Esophagus squamous epithelium (tissue), 5 donors: ENCODE measurements around the gene ANKS1B. TPM values are rescaled to one million over a fixed set of nuclear protein-coding genes. Genes with fewer than 3 reads are reported as not detected.

Source experiments
- DNase-seq: peaks from one replicate; lab custom pipeline; 2025; lab: John Stamatoyannopoulos, UW
- H3K27ac ChIP-seq, 4 donors: fragments of 200-600 bp; sonication (generic); one replicate each; pipeline ENCODE4 v1.5.1; 2016 to 2019; ENCODE audit warnings: mild to moderate bottlenecking in 1 of 4
- H3K27me3 ChIP-seq, 4 donors: fragments of 200-600 bp; sonication (generic); 1 replicate in 3 of 4; 2 replicates in 1 of 4; pipeline versions ENCODE4 v1.5.1 to v1.6.0; 2017 to 2021; ENCODE audit warnings: antibody characterized with exemption in 1 of 4
- H3K36me3 ChIP-seq, 3 donors: fragments of 200-600 bp; sonication (generic); one replicate each; pipeline ENCODE4 v1.5.1; 2016 to 2019
- H3K4me1 ChIP-seq, 3 donors: fragments of 200-600 bp; sonication (generic); one replicate each; pipeline ENCODE4 v1.5.1; 2017 to 2019
- H3K4me3 ChIP-seq, 4 donors: fragments of 200-600 bp; sonication (generic); 1 replicate in 3 of 4; 2 replicates in 1 of 4; pipeline ENCODE4 v1.5.1; 2016 to 2019; ENCODE audit warnings: mild to moderate bottlenecking in 2 of 4, moderate library complexity in 1 of 4
- H3K9me3 ChIP-seq, 3 donors: fragments of 200-600 bp; sonication (generic); one replicate each; pipeline ENCODE4 v1.5.1; 2016 to 2019
- CTCF ChIP-seq, 6 experiments: fragments of 450-650 bp in 4 of 6; fragments of 200-600 bp in 2 of 6; sonication (generic) in 2 of 6; IDR thresholded peaks; one replicate each; pipeline ENCODE4 v1.5.1; 2016 to 2019; ENCODE audit warnings: antibody characterized with exemption in 6 of 6, mild to moderate bottlenecking in 4 of 6, moderate library complexity in 4 of 6
- POLR2A ChIP-seq, 4 donors: fragments of 450-650 bp; IDR thresholded peaks; one replicate each; pipeline ENCODE4 v1.6.1; 2017; ENCODE audit warnings: antibody characterized with exemption in 4 of 4, mild to moderate bottlenecking in 4 of 4, moderate library complexity in 3 of 4
- WGBS, 2 donors: methylation state at CpG; one replicate each; pipeline ENCODE4 v1.1.5; 2018; 5-methylcytosine and 5-hydroxymethylcytosine counted together
- intact Hi-C: fragments of 100-400 bp; cut with DNase I; formaldehyde crosslinking; loops from one replicate; pipeline ENCODE4 v1.15.0; 2022
- total RNA-seq, 4 donors: library from RNA; depleted of rRNA; stranded (reverse); fragments of >200 nt; gene quantifications; one replicate each; pipeline ENCODE4 v1.1.0, GENCODE V29; 2016
- donor health status: DM: yes; HTN: yes; CAD: no.

ANKS1B gene
- total RNA-seq, 4 donors from 2014 or later = 1.6 to 15.8 (median 8.1) TPM

- WGBS, 2 donors = 46 to 66% methylated on average over 3 to 4 of the region's 5 CpGs
- H3K36me3 ChIP-seq = no peaks in the 10 kb centered on the region
- no peaks in the 10 kb centered on the region for H3K9me3 ChIP-seq
- DNase-seq = no peak
- H3K27ac ChIP-seq = no peak overlapping the region
- H3K4me3 ChIP-seq = no peak overlapping the region
- no peaks in the 10 kb centered on the region for H3K4me1 ChIP-seq
- intact Hi-C loops = no loop called here
- no peaks in the 10 kb centered on the region for H3K27me3 ChIP-seq
- TF ChIP-seq POLR2A (IDR thresholded peaks at IDR 0.05) (no peak), CTCF (IDR thresholded peaks at IDR 0.05) (no peak)
Measured at GRCh38 chr12:98754095-98754494, 1230.6 kb downstream of the ANKS1B start.

GRCh38 chr12:98752726-98753125 is 1232.0 kb downstream of the ANKS1B start:
- H3K4me1 ChIP-seq = no peaks in the 10 kb centered on the region
- intact Hi-C loops = no loop called here
- H3K36me3 ChIP-seq = no peaks in the 10 kb centered on the region
- H3K4me3 ChIP-seq = no peak overlapping the region
- H3K27ac ChIP-seq = no peak overlapping the region
- no peaks in the 10 kb centered on the region for H3K27me3 ChIP-seq
- no peak for DNase-seq
- H3K9me3 ChIP-seq = no peaks in the 10 kb centered on the region
- 59 to 86% methylated on average over 5 of the region's 5 CpGs for WGBS, 2 donors
- TF ChIP-seq POLR2A (IDR thresholded peaks at IDR 0.05) (no peak), CTCF (IDR thresholded peaks at IDR 0.05) (no peak)

DNA sequence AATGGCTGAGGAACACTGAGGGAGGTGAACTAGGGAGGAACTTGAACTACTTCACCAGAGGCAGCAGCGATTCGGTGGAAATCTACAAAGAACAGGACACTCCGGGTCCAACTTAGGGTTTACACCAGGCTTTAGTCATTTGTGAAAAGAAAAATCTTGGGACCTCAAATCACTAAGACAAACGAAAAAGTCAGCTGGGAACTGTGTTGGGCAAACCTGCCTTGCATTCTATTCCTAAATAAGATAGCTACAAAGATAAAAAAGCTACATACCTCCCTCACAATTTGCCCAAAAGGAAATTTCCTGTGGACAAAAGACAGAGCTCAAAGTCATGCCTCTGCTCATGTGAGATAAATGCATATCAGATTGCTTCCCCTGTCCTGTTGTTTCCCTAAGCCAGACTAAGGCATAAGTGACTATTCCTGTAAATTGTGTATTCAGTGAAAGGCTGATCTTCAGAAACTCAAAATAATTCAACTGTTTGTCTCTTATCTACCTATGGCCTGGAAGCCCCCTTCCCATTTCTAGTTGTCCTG is 1233.1 kb downstream of the ANKS1B start:
- no peak for TF ChIP-seq POLR2A (IDR thresholded peaks at IDR 0.05)
- no peak for TF ChIP-seq CTCF (IDR thresholded peaks at IDR 0.05)
- DNase-seq = no peak
- intact Hi-C loops = no loop called here

DNA sequence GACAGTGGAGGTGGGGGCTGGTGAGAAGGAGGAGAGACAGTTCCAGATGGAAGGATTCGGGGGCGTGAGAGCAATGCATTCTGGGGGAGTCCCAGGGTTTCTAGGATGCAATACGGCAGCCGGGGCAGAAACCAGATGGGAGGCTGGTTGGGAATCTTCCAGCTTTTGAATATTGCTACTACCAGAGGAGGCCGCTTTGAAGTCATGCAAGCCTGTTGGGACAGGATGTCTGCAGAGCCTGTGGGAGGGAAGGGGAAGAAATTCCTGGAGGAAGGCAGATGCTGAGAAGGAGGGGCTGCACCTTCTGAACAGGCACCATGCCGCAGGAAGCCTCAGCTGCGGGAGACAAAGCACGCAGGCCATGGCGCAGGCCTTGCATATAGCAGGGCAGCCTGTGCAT is 1234.2 kb downstream of the ANKS1B start:
- Histone ChIP-seq H3K27ac (no peak overlapping the region), H3K27me3 (peaks cover 0 to 10% (median 2%) of the 10 kb centered on the region in 4 donors), H3K36me3 (no peaks in the 10 kb centered on the region), H3K9me3 (no peaks in the 10 kb centered on the region), H3K4me3 (no peak overlapping the region), H3K4me1 (peaks cover 0 to 9% (median 8%) of the 10 kb centered on the region in 3 donors)
- no peak for TF ChIP-seq POLR2A (IDR thresholded peaks at IDR 0.05)
- no peak for TF ChIP-seq CTCF (IDR thresholded peaks at IDR 0.05)
- no peak for DNase-seq
- WGBS, 2 donors = 33 to 34% methylated on average over 5 to 9 of the region's 9 CpGs
- intact Hi-C loops = no loop called here

More for the DNA sequence above, 1233.1 kb downstream of the ANKS1B start:
- no peaks in the 10 kb centered on the region for H3K9me3 ChIP-seq
- H3K36me3 ChIP-seq = no peaks in the 10 kb centered on the region
- H3K4me1 ChIP-seq = no peaks in the 10 kb centered on the region
- H3K27ac ChIP-seq = no peak overlapping the region
- H3K4me3 ChIP-seq = no peak overlapping the region
- WGBS, 2 donors = 76 to 86% methylated on average over 4 of the region's 4 CpGs
- H3K27me3 ChIP-seq = no peaks in the 10 kb centered on the region

GRCh38 chr12:98748463-98748862 is 1236.3 kb downstream of the ANKS1B start:
- TF ChIP-seq POLR2A (IDR thresholded peaks at IDR 0.05) (no peak), CTCF (IDR thresholded peaks at IDR 0.05) (no peak)
- Histone ChIP-seq H3K4me1 (peaks cover 0 to 15% (median 12%) of the 10 kb centered on the region in 3 donors), H3K9me3 (no peaks in the 10 kb centered on the region), H3K27ac (no peak overlapping the region), H3K27me3 (peaks cover 0 to 11% (median 2%) of the 10 kb centered on the region in 4 donors), H3K36me3 (no peaks in the 10 kb centered on the region), H3K4me3 (no peak overlapping the region)
- DNase-seq = no peak
- whole genome bisulfite sequencing, 2 donors = 71 to 79% methylated on average over 3 of the region's 3 CpGs
- intact Hi-C loops = no loop called here
